Measurements from ENCODE around the gene FOXD4L4.
A peak's percentile ranks its signal among the peaks of the same experiment; 100 is the strongest.
"Not testable (repeated sequence)": the region's sequence is repeated elsewhere in the genome, so short reads cannot be mapped to it uniquely, and the experiment has no call there.

FOXD4L4 gene

DNA sequence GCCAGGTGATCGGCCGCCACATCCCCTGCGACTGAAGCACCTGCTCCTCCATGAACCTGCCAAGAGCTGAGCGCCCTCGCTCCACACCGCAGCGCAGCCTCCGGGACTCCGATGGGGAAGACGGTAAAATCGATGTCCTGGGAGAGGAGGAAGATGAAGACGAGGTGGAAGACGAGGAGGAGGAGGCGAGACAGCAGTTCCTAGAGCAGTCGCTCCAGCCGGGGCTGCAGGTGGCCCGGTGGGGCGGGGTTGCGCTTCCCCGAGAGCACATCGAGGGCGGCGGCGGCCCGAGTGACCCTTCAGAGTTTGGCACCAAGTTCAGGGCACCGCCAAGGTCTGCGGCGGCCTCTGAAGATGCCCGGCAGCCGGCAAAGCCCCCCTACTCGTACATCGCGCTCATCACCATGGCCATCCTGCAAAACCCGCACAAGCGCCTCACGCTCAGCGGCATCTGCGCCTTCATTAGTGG lies at the start of gene FOXD4L4:
Gene FOXD4L4, plus strand, starts transcription at position 51 of the 469 bp plus-strand sequence. Its CDS starts 0 bp downstream, at position 51.
- not testable (repeated sequence) for DNase-seq

DNA sequence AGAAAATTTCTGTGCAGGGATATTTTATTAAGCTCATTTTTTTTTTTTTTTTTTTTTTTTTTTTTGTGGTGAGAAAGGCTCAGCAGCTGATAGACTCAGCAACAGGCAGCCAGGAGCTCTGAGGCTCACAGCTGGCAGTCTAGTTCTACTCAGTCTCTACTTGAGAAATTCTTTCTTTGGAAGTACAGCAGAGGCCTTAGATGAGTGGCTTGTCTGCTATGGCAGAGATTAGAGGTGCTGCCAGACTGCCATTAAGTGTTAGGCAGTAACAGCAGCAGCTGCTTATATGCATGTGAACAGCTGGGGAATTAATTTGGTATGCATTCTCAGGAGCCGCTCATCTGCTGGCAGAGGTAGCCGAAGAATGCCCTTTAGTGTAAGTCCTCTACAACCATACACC lies 33.4 kb upstream of the FOXD4L4 start:
- peak; percentile 11 for DNase-seq

DNA sequence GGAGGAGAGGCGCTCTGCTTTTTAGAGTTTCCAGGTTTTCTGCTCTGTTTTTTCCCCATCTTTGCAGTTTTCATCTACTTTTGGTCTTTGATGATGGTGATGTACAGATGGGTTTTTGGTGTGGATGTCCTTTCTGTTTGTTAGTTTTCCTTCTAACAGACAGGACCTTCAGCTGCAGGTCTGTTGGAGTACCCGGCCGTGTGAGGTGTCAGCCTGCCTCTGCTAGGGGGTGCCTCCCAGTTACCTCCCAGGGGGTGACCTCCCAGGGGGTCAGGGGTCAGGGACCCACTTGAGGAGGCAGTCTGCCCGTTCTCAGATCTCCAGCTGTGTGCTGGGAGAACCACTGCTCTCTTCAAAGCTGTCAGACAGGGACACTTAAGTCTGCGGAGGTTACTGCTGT lies 22.5 kb upstream of the FOXD4L4 start:
- DNase-seq, result not testable (repeated sequence)

DNA sequence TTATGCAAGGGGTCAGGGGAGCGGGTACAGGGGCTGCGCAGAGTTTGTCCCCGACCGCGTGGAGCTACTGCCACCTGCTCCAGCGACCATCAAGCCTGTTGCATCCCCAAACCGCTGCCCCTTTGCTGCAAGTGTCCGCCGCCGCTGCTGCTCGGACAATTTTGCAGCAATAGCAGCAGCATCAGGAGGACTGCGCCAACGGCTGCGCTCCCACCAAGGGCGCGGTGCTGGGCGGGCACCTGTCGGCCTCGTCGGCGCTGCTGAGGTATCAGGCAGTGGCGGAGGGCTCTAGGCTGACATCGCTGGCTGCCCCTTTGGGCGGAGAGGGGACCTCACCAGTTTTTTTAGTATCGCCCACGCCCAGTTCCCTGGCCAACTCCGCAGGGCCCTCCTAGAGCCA lies 1.2 kb downstream of the FOXD4L4 start:
- DNase-seq, result not testable (repeated sequence)

Measured in femur (tissue), 1 donor.